ENCODE measurements around the gene HS3ST3A1. TPM values are rescaled to one million over a fixed set of nuclear protein-coding genes. Genes with fewer than 3 reads are reported as not detected.

Gene HS3ST3A1
- polyA plus RNA-seq, 4 donors: 0.25 to 0.44 TPM; not detected in 2

DNA sequence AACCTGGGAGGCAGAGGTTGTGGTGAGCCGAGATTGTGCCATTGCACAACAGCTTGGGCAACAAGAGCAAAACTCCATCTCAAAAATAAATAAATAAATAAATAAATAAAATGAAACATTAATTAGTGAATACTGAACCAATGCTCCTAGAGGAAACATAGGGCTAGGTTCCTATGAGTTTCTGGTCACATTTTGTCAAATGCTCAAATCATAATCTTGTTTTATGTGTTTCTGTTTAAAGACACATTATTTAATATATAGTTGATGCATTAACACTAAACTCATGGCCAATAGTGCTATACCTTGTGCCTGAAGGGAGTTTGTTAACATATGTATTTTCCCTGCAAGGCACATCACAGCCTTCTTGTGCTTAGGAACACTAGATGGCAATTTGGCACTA lies 66.8 kb downstream of the HS3ST3A1 start:
- no peaks in the 10 kb centered on the region for H3K9me3 ChIP-seq (ENCODE audit: control insufficient read depth in 2 of 2, insufficient read depth in 1 of 2, low read depth in 1 of 2, low read length in 1 of 2)
- no peak for FAIRE-seq
- H3K4me3 ChIP-seq (ENCODE audit: low read depth in 1 of 3, low read length in 3 of 3): no peak overlapping the region
- no peak overlapping the region for H3K27ac ChIP-seq (ENCODE audit: low read depth in 1 of 3, low read length in 2 of 3)
- no peaks in the 10 kb centered on the region for H3K27me3 ChIP-seq (ENCODE audit: control insufficient read depth in 3 of 3, insufficient read depth in 3 of 3, low read length in 3 of 3)
- no peaks in the 10 kb centered on the region for H3K4me1 ChIP-seq (ENCODE audit: control insufficient read depth in 3 of 3, insufficient read depth in 2 of 3, low read depth in 1 of 3, low read length in 2 of 3)
- WGBS, 3 donors: 86 to 88% (median 87%) methylated on average over 1 of the region's 1 CpG
- H3K36me3 ChIP-seq (ENCODE audit: control insufficient read depth in 3 of 3, insufficient read depth in 2 of 3, low read depth in 1 of 3, low read length in 3 of 3): no peaks in the 10 kb centered on the region
- DNase-seq: no peak

DNA sequence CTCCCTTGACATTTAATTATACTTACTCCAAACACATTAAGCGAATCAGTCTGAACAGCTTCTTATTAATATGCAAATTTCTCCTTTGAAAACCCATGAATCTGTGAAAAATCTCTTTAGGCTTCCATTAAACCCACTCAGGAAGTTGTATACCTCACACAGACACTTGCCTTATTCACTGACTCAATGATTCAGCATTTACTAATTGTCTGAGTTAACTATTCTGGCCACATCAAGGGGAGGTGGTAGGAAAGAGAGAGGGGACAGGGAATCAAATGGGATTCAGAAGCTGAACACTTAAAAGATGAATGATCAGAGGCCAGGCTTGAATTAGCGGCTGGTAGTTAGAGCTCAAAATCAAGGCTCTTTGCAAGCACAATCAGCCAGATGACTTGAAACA lies 70.0 kb downstream of the HS3ST3A1 start:
- FAIRE-seq (no peak), DNase-seq (no peak)
- H3K4me1 ChIP-seq (ENCODE audit: control insufficient read depth in 3 of 3, insufficient read depth in 2 of 3, low read depth in 1 of 3, low read length in 2 of 3): no peaks in the 10 kb centered on the region
- H3K4me3 ChIP-seq (ENCODE audit: low read depth in 1 of 3, low read length in 3 of 3): no peak overlapping the region
- H3K36me3 ChIP-seq (ENCODE audit: control insufficient read depth in 3 of 3, insufficient read depth in 2 of 3, low read depth in 1 of 3, low read length in 3 of 3): no peaks in the 10 kb centered on the region
- no peaks in the 10 kb centered on the region for H3K27me3 ChIP-seq (ENCODE audit: control insufficient read depth in 3 of 3, insufficient read depth in 3 of 3, low read length in 3 of 3)
- H3K9me3 ChIP-seq (ENCODE audit: control insufficient read depth in 2 of 2, insufficient read depth in 1 of 2, low read depth in 1 of 2, low read length in 1 of 2): no peaks in the 10 kb centered on the region
- H3K27ac ChIP-seq (ENCODE audit: low read depth in 1 of 3, low read length in 2 of 3): no peak overlapping the region
- 56 to 86% (median 60%) methylated on average over 2 of the region's 2 CpGs for WGBS, 3 donors

DNA sequence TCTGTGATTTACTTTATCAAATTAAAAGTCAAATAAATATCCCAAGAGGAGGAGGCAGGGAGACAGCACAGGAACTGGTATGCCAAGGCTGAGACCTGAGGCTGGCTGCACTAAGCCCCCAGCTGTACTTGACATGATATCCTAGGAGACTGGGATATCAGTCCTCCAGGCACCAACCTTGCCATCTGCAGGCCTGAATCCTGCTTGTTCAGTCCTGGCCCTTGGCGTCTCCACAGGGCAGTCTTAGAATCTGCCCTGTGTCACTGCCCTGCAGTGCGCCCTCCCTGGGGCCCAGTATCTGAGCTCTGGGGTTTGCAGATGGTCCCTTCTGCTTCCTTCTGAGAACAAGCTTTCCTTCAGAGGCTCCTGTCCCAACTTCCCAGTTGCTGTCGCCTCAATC lies 75.9 kb downstream of the HS3ST3A1 start:
- 63 to 75% (median 66%) methylated on average over 3 of the region's 3 CpGs for WGBS, 3 donors
- FAIRE-seq (no peak), DNase-seq (no peak)
- Histone ChIP-seq H3K4me3 (ENCODE audit: low read depth in 1 of 3, low read length in 3 of 3) (no peak overlapping the region), H3K9me3 (ENCODE audit: control insufficient read depth in 2 of 2, insufficient read depth in 1 of 2, low read depth in 1 of 2, low read length in 1 of 2) (no peaks in the 10 kb centered on the region), H3K27ac (ENCODE audit: low read depth in 1 of 3, low read length in 2 of 3) (no peak overlapping the region), H3K36me3 (ENCODE audit: control insufficient read depth in 3 of 3, insufficient read depth in 2 of 3, low read depth in 1 of 3, low read length in 3 of 3) (no peaks in the 10 kb centered on the region), H3K27me3 (ENCODE audit: control insufficient read depth in 3 of 3, insufficient read depth in 3 of 3, low read length in 3 of 3) (no peaks in the 10 kb centered on the region), H3K4me1 (ENCODE audit: control insufficient read depth in 3 of 3, insufficient read depth in 2 of 3, low read depth in 1 of 3, low read length in 2 of 3) (no peaks in the 10 kb centered on the region)

DNA sequence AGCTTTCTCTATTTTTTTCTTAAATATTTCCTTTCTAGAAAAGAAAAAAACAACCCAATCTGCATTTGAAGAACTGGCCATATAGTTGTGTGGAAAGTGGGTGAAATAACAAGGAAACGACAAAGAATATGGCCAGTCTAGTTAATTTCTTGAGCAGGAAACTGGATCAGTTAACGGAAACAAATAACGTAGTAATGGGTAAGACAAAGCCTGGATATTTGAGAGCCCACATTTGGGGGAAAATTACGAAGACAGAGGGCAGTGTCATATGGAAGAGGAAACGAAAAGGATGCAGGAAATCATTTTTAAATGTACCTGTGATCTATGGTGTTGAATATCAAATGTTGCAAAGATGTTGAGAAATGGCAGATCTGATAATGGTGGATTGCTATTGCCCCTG lies 78.6 kb downstream of the HS3ST3A1 start:
- Histone ChIP-seq H3K27me3 (ENCODE audit: control insufficient read depth in 3 of 3, insufficient read depth in 3 of 3, low read length in 3 of 3) (no peaks in the 10 kb centered on the region), H3K4me3 (ENCODE audit: low read depth in 1 of 3, low read length in 3 of 3) (no peak overlapping the region), H3K4me1 (ENCODE audit: control insufficient read depth in 3 of 3, insufficient read depth in 2 of 3, low read depth in 1 of 3, low read length in 2 of 3) (no peaks in the 10 kb centered on the region), H3K27ac (ENCODE audit: low read depth in 1 of 3, low read length in 2 of 3) (no peak overlapping the region), H3K9me3 (ENCODE audit: control insufficient read depth in 2 of 2, insufficient read depth in 1 of 2, low read depth in 1 of 2, low read length in 1 of 2) (no peaks in the 10 kb centered on the region), H3K36me3 (ENCODE audit: control insufficient read depth in 3 of 3, insufficient read depth in 2 of 3, low read depth in 1 of 3, low read length in 3 of 3) (no peaks in the 10 kb centered on the region)
- no peak for DNase-seq
- no peak for FAIRE-seq
- WGBS, 3 donors: 80 to 83% (median 81%) methylated on average over 5 of the region's 5 CpGs

DNA sequence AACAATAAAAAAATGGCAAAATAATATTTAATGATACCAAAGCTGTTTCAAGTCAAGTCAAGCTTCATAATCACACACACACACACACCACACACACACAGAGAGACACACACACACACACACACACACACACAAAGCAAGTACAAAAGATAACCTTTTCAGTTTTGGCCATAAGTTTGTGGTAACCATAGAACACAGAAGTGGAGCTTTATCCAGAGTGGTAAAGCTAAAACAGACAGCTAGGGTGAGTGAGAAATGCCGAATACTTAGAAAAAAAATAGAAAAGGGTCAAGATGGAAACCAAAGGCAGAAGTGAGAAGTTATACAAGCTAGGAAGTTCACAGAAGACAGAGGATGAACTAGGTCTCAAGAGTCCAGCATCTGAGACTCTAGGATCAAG lies 79.0 kb downstream of the HS3ST3A1 start:
- Histone ChIP-seq H3K9me3 (ENCODE audit: control insufficient read depth in 2 of 2, insufficient read depth in 1 of 2, low read depth in 1 of 2, low read length in 1 of 2) (no peaks in the 10 kb centered on the region), H3K27ac (ENCODE audit: low read depth in 1 of 3, low read length in 2 of 3) (no peak overlapping the region), H3K4me3 (ENCODE audit: low read depth in 1 of 3, low read length in 3 of 3) (no peak overlapping the region), H3K36me3 (ENCODE audit: control insufficient read depth in 3 of 3, insufficient read depth in 2 of 3, low read depth in 1 of 3, low read length in 3 of 3) (no peaks in the 10 kb centered on the region), H3K27me3 (ENCODE audit: control insufficient read depth in 3 of 3, insufficient read depth in 3 of 3, low read length in 3 of 3) (no peaks in the 10 kb centered on the region), H3K4me1 (ENCODE audit: control insufficient read depth in 3 of 3, insufficient read depth in 2 of 3, low read depth in 1 of 3, low read length in 2 of 3) (no peaks in the 10 kb centered on the region)
- DNase-seq (no peak), FAIRE-seq (no peak)
- WGBS, 3 donors: 76 to 85% (median 84%) methylated on average over 1 of the region's 1 CpG

DNA sequence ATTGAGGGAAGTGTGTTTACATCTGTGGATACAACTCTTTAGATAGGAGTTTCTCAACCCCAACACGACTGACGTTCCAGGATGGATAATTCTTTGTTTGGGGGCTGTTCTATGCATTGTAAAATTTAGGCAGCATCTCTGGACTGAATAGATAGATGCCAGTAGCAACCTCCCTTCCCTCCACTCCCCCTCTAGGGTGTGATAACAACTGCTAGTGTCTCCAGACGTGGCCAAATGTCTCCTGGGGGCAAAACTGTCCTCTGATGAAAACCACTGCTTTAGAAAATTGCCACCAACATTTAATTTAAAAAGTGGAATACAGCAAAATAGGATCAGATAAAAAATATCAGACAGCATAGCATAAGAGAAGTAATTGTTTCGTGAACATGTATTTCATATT lies 79.9 kb downstream of the HS3ST3A1 start:
- no peak overlapping the region for H3K4me3 ChIP-seq (ENCODE audit: low read depth in 1 of 3, low read length in 3 of 3)
- WGBS, 3 donors: 57 to 79% (median 60%) methylated on average over 4 of the region's 4 CpGs
- FAIRE-seq: no peak

DNA sequence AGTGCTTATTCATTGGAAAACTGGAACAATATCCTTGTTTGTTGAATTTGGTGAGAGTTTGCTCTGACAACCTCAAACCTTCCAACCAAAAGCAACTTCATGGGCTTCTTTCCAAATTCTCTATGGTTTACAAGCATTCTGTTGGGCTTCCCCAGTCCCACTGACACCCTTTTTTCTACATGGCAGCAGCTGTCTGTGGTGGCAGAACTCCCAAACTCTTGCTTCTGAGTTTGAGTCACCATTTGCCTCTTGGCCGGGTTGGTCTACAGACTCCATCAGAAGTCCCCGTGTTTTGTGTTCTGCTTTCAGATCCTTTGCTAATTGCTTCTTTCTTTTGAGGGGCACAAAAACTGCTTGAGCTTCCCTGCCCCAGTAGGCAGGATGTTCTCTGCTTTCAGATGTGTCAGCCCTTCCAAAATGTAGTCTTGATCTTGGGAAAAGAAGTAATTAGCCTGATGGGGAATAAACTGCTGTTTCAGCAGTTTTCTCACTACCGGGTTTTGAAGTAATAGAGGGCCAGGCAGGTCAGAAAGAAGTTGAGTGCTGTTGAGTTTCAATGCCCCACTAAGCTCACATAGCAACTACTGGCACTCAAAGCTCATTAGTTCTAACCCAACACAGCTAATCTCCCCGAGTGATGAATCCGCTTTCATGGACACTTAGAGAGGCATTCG lies 80.7 kb downstream of the HS3ST3A1 start:
- Histone ChIP-seq H3K27ac (ENCODE audit: low read depth in 1 of 3, low read length in 2 of 3) (no peak overlapping the region), H3K27me3 (ENCODE audit: control insufficient read depth in 3 of 3, insufficient read depth in 3 of 3, low read length in 3 of 3) (no peaks in the 10 kb centered on the region), H3K4me3 (ENCODE audit: low read depth in 1 of 3, low read length in 3 of 3) (no peak overlapping the region), H3K4me1 (ENCODE audit: control insufficient read depth in 3 of 3, insufficient read depth in 2 of 3, low read depth in 1 of 3, low read length in 2 of 3) (no peaks in the 10 kb centered on the region), H3K9me3 (ENCODE audit: control insufficient read depth in 2 of 2, insufficient read depth in 1 of 2, low read depth in 1 of 2, low read length in 1 of 2) (no peaks in the 10 kb centered on the region), H3K36me3 (ENCODE audit: control insufficient read depth in 3 of 3, insufficient read depth in 2 of 3, low read depth in 1 of 3, low read length in 3 of 3) (no peaks in the 10 kb centered on the region)
- WGBS, 3 donors: 80 to 87% (median 83%) methylated on average over 6 of the region's 6 CpGs
- no peak for DNase-seq
- FAIRE-seq: no peak

More for the DNA sequence above, 79.9 kb downstream of the HS3ST3A1 start:
- H3K9me3 ChIP-seq (ENCODE audit: control insufficient read depth in 2 of 2, insufficient read depth in 1 of 2, low read depth in 1 of 2, low read length in 1 of 2): no peaks in the 10 kb centered on the region
- no peak overlapping the region for H3K27ac ChIP-seq (ENCODE audit: low read depth in 1 of 3, low read length in 2 of 3)
- H3K4me1 ChIP-seq (ENCODE audit: control insufficient read depth in 3 of 3, insufficient read depth in 2 of 3, low read depth in 1 of 3, low read length in 2 of 3): no peaks in the 10 kb centered on the region
- DNase-seq: no peak
- H3K36me3 ChIP-seq (ENCODE audit: control insufficient read depth in 3 of 3, insufficient read depth in 2 of 3, low read depth in 1 of 3, low read length in 3 of 3): no peaks in the 10 kb centered on the region
- no peaks in the 10 kb centered on the region for H3K27me3 ChIP-seq (ENCODE audit: control insufficient read depth in 3 of 3, insufficient read depth in 3 of 3, low read length in 3 of 3)

DNA sequence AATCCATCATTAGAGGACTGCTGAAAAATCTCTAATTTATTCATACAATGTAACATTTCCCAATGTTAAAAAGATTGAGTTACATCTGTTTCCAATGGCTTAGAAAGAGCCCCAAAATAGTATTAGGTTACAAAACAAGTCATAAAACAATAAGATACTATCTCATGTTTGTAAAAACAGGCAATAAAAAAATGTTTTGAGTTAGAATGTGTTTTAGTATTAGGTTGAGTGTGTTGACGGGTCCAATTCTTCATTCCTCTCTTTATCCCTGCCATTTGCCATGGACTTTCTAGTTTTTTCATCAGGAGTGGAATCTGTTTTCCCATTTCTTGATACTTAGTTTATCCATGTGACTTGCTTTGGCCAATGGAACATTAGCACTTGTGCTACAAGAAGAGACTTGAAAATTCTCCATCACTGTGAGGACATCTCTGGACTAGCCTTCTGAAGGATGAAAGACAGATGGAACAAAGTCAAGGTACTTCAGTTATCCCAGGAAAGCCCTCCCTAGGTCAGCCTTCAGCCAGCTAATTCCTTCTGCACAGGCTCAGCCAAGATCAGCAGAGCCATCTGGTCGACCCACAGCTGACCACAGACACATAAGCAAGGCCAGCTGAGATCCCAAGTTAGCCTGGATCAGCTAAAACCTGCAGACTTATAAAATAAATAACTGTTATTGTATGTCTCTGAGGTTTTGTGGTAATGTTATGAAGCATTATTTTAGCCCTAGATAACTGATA lies 83.3 kb downstream of the HS3ST3A1 start:
- Histone ChIP-seq H3K4me1 (ENCODE audit: control insufficient read depth in 3 of 3, insufficient read depth in 2 of 3, low read depth in 1 of 3, low read length in 2 of 3) (no peaks in the 10 kb centered on the region), H3K36me3 (ENCODE audit: control insufficient read depth in 3 of 3, insufficient read depth in 2 of 3, low read depth in 1 of 3, low read length in 3 of 3) (no peaks in the 10 kb centered on the region), H3K27ac (ENCODE audit: low read depth in 1 of 3, low read length in 2 of 3) (no peak overlapping the region), H3K27me3 (ENCODE audit: control insufficient read depth in 3 of 3, insufficient read depth in 3 of 3, low read length in 3 of 3) (no peaks in the 10 kb centered on the region), H3K4me3 (ENCODE audit: low read depth in 1 of 3, low read length in 3 of 3) (no peak overlapping the region), H3K9me3 (ENCODE audit: control insufficient read depth in 2 of 2, insufficient read depth in 1 of 2, low read depth in 1 of 2, low read length in 1 of 2) (no peaks in the 10 kb centered on the region)
- WGBS, 3 donors: 37 to 70% (median 42%) methylated on average over 2 of the region's 2 CpGs
- FAIRE-seq: no peak
- DNase-seq: no peak

DNA sequence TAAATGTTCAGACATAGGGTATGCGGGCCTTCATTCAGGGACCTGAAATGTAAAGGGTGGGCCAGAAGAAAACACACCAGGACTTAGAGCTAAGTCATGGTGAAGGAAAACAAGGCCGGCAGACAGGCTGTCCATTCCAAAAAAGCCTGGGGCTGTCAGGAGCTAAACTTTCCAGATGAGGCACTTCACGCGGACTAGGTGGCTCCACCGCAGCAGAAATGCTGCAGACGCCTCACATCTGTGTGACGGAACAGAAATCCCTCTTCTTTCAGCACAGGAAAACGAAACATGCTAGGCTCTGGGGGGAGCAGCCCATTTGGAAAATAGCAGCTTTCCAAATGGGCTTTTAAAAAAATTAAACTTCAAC lies 88.7 kb downstream of the HS3ST3A1 start:
- H3K4me1 ChIP-seq (ENCODE audit: control insufficient read depth in 3 of 3, insufficient read depth in 2 of 3, low read depth in 1 of 3, low read length in 2 of 3): no peaks in the 10 kb centered on the region
- no peaks in the 10 kb centered on the region for H3K36me3 ChIP-seq (ENCODE audit: control insufficient read depth in 3 of 3, insufficient read depth in 2 of 3, low read depth in 1 of 3, low read length in 3 of 3)
- H3K27me3 ChIP-seq (ENCODE audit: control insufficient read depth in 3 of 3, insufficient read depth in 3 of 3, low read length in 3 of 3): no peaks in the 10 kb centered on the region
- no peaks in the 10 kb centered on the region for H3K9me3 ChIP-seq (ENCODE audit: control insufficient read depth in 2 of 2, insufficient read depth in 1 of 2, low read depth in 1 of 2, low read length in 1 of 2)
- H3K27ac ChIP-seq (ENCODE audit: low read depth in 1 of 3, low read length in 2 of 3): no peak overlapping the region
- FAIRE-seq (no peak), DNase-seq (no peak)
- WGBS, 3 donors: 66 to 85% (median 77%) methylated on average over 8 of the region's 8 CpGs
- no peak overlapping the region for H3K4me3 ChIP-seq (ENCODE audit: low read depth in 1 of 3, low read length in 3 of 3)

All from small intestine (tissue), 7 donors.